Measurements from ENCODE around the gene TGFBR3. TPM values are rescaled to one million over a fixed set of nuclear protein-coding genes. Genes with fewer than 3 reads are reported as not detected.

The TGFBR3 gene
- total RNA-seq, 1 experiment from 2014 or later = 4.2 TPM

GRCh38 chr1:91846007-91846638, 39.8 kb downstream of the TGFBR3 start:
- Mint-ChIP-seq H3K4me3 (no peak overlapping the region), H3K36me3 (no peaks in the 10 kb centered on the region), H3K4me1 (peaks cover 19% of the 10 kb centered on the region), H3K27ac (no peak overlapping the region), H3K9me3 (no peaks in the 10 kb centered on the region), H3K27me3 (ENCODE audit: low read depth) (no peaks in the 10 kb centered on the region)
- POLR2A ChIA-PET = no interaction called here
- DNase-seq (ENCODE audit: low spot score) (no peak), ATAC-seq (no peak)
- no peak for TF ChIP-seq PRDM15 (CRISPR knock-in tag; IDR thresholded peaks at IDR 0.05)
- TF ChIP-seq, protein P1, sequence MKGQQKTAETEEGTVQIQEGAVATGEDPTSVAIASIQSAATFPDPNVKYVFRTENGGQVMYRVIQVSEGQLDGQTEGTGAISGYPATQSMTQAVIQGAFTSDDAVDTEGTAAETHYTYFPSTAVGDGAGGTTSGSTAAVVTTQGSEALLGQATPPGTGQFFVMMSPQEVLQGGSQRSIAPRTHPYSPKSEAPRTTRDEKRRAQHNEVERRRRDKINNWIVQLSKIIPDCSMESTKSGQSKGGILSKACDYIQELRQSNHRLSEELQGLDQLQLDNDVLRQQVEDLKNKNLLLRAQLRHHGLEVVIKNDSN (CRISPR knock-in tag; IDR thresholded peaks at IDR 0.05) = no peak
- TF ChIP-seq ZNF263 (CRISPR knock-in tag; IDR thresholded peaks at IDR 0.05; ENCODE audit: low read depth) = no peak
- TF ChIP-seq ZNF121 (CRISPR knock-in tag; IDR thresholded peaks at IDR 0.05) = no peak
- TF ChIP-seq NR3C1 (CRISPR knock-in tag; conservative IDR thresholded peaks at IDR 0.05; ENCODE audit: low read depth) = no peak
- TF ChIP-seq ZNF512 (CRISPR knock-in tag; IDR thresholded peaks at IDR 0.05; ENCODE audit: borderline replicate concordance) = no peak
- TF ChIP-seq ZNF423 (CRISPR knock-in tag; IDR thresholded peaks at IDR 0.05) = no peak
- TF ChIP-seq, protein P2, sequence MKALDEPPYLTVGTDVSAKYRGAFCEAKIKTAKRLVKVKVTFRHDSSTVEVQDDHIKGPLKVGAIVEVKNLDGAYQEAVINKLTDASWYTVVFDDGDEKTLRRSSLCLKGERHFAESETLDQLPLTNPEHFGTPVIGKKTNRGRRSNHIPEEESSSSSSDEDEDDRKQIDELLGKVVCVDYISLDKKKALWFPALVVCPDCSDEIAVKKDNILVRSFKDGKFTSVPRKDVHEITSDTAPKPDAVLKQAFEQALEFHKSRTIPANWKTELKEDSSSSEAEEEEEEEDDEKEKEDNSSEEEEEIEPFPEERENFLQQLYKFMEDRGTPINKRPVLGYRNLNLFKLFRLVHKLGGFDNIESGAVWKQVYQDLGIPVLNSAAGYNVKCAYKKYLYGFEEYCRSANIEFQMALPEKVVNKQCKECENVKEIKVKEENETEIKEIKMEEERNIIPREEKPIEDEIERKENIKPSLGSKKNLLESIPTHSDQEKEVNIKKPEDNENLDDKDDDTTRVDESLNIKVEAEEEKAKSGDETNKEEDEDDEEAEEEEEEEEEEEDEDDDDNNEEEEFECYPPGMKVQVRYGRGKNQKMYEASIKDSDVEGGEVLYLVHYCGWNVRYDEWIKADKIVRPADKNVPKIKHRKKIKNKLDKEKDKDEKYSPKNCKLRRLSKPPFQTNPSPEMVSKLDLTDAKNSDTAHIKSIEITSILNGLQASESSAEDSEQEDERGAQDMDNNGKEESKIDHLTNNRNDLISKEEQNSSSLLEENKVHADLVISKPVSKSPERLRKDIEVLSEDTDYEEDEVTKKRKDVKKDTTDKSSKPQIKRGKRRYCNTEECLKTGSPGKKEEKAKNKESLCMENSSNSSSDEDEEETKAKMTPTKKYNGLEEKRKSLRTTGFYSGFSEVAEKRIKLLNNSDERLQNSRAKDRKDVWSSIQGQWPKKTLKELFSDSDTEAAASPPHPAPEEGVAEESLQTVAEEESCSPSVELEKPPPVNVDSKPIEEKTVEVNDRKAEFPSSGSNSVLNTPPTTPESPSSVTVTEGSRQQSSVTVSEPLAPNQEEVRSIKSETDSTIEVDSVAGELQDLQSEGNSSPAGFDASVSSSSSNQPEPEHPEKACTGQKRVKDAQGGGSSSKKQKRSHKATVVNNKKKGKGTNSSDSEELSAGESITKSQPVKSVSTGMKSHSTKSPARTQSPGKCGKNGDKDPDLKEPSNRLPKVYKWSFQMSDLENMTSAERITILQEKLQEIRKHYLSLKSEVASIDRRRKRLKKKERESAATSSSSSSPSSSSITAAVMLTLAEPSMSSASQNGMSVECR (CRISPR knock-in tag; IDR thresholded peaks at IDR 0.05; ENCODE audit: borderline replicate concordance) = no peak
- TF ChIP-seq ZNF416 (CRISPR knock-in tag; IDR thresholded peaks at IDR 0.05) = no peak
- TF ChIP-seq GRHL2 (CRISPR knock-in tag; IDR thresholded peaks at IDR 0.05; ENCODE audit: insufficient replicate concordance, severe bottlenecking) = no peak
- TF ChIP-seq, protein P3, sequence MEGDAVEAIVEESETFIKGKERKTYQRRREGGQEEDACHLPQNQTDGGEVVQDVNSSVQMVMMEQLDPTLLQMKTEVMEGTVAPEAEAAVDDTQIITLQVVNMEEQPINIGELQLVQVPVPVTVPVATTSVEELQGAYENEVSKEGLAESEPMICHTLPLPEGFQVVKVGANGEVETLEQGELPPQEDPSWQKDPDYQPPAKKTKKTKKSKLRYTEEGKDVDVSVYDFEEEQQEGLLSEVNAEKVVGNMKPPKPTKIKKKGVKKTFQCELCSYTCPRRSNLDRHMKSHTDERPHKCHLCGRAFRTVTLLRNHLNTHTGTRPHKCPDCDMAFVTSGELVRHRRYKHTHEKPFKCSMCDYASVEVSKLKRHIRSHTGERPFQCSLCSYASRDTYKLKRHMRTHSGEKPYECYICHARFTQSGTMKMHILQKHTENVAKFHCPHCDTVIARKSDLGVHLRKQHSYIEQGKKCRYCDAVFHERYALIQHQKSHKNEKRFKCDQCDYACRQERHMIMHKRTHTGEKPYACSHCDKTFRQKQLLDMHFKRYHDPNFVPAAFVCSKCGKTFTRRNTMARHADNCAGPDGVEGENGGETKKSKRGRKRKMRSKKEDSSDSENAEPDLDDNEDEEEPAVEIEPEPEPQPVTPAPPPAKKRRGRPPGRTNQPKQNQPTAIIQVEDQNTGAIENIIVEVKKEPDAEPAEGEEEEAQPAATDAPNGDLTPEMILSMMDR (IDR thresholded peaks at IDR 0.05) = no peak
- TF ChIP-seq CBFB (CRISPR knock-in tag; IDR thresholded peaks at IDR 0.05; ENCODE audit: low read depth) = no peak
- TF ChIP-seq ATF3 (CRISPR knock-in tag; conservative IDR thresholded peaks at IDR 0.05) = no peak
- TF ChIP-seq, protein P4, sequence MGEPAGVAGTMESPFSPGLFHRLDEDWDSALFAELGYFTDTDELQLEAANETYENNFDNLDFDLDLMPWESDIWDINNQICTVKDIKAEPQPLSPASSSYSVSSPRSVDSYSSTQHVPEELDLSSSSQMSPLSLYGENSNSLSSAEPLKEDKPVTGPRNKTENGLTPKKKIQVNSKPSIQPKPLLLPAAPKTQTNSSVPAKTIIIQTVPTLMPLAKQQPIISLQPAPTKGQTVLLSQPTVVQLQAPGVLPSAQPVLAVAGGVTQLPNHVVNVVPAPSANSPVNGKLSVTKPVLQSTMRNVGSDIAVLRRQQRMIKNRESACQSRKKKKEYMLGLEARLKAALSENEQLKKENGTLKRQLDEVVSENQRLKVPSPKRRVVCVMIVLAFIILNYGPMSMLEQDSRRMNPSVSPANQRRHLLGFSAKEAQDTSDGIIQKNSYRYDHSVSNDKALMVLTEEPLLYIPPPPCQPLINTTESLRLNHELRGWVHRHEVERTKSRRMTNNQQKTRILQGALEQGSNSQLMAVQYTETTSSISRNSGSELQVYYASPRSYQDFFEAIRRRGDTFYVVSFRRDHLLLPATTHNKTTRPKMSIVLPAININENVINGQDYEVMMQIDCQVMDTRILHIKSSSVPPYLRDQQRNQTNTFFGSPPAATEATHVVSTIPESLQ (CRISPR knock-in tag; IDR thresholded peaks at IDR 0.05) = no peak
- TF ChIP-seq, protein P5, sequence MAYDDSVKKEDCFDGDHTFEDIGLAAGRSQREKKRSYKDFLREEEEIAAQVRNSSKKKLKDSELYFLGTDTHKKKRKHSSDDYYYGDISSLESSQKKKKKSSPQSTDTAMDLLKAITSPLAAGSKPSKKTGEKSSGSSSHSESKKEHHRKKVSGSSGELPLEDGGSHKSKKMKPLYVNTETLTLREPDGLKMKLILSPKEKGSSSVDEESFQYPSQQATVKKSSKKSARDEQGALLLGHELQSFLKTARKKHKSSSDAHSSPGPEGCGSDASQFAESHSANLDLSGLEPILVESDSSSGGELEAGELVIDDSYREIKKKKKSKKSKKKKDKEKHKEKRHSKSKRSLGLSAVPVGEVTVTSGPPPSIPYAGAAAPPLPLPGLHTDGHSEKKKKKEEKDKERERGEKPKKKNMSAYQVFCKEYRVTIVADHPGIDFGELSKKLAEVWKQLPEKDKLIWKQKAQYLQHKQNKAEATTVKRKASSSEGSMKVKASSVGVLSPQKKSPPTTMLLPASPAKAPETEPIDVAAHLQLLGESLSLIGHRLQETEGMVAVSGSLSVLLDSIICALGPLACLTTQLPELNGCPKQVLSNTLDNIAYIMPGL (CRISPR knock-in tag; IDR thresholded peaks at IDR 0.05) = no peak
- no peak for TF ChIP-seq GTF2I (CRISPR knock-in tag; conservative IDR thresholded peaks at IDR 0.05)
- no peak for TF ChIP-seq NFATC4 (CRISPR knock-in tag; IDR thresholded peaks at IDR 0.05)
- CTCF ChIA-PET = no interaction called here
